H1 (cell line): ENCODE results near the gene BBX. TPM values are rescaled to one million over a fixed set of nuclear protein-coding genes. Genes with fewer than 3 reads are reported as not detected.

ENCODE experiments used
- CTCF ChIA-PET: fragments of 300-600 bp; sonication (Branson Sonifier 250); formaldehyde crosslinking; loops from one replicate; lab custom pipeline; 2021; ENCODE audit not compliant: partially characterized antibody; lab: Charles Lee
- POLR2A ChIA-PET: fragments of 300-600 bp; sonication (Branson Sonifier 250); formaldehyde crosslinking; loops from one replicate; lab custom pipeline; 2021; ENCODE audit warnings: inconsistent platforms; ENCODE audit not compliant: partially characterized antibody; lab: Charles Lee
- DNase-seq, 2 experiments: peaks; one replicate each; pipeline versions ENCODE4 v3.0.0 to v3.0.0-alpha.2; 2010 to 2022; ENCODE audit warnings: low spot score in 2 of 2, low read depth in 1 of 2, mixed read lengths in 1 of 2
- FAIRE-seq: peaks from 2 replicates; lab custom pipeline; 2011; peaks lifted over from hg19 to GRCh38; lab: Jason Lieb, UNC
- H2AFZ ChIP-seq: 2 replicates; pipeline ENCODE4 v1.8.1; 2012; ENCODE audit warnings: low read length, inconsistent platforms
- H2AK5ac ChIP-seq: 2 replicates; pipeline ENCODE4 v1.6.1; 2013; ENCODE audit warnings: low read depth, low read length
- H2BK120ac ChIP-seq: replicated peaks from 2 replicates; pipeline ENCODE3; 2013; ENCODE audit warnings: low read depth, low read length, inconsistent platforms
- H2BK12ac ChIP-seq: 2 replicates; pipeline ENCODE4 v1.6.1; 2013; ENCODE audit warnings: low read depth, low read length
- H2BK15ac ChIP-seq: 2 replicates; pipeline ENCODE4 v1.6.1; 2013; ENCODE audit warnings: low read length
- H2BK20ac ChIP-seq: 2 replicates; pipeline ENCODE4 v1.6.1; 2013; ENCODE audit warnings: low read length
- H2BK5ac ChIP-seq: 2 replicates; pipeline ENCODE4 v1.6.1; 2013; ENCODE audit warnings: low read depth, low read length
- H3K14ac ChIP-seq: 2 replicates; pipeline ENCODE4 v1.6.1; 2013; ENCODE audit warnings: inconsistent platforms; ENCODE audit not compliant: insufficient read length
- H3K18ac ChIP-seq: 2 replicates; pipeline ENCODE4 v1.6.1; 2013; ENCODE audit warnings: low read length; ENCODE audit errors: extremely low read depth
- H3K23ac ChIP-seq: 2 replicates; pipeline ENCODE4 v1.6.1; 2013; ENCODE audit warnings: inconsistent platforms; ENCODE audit not compliant: insufficient read length
- H3K23me2 ChIP-seq: 2 replicates; pipeline ENCODE4 v1.6.1; 2013; ENCODE audit warnings: low read depth, low read length
- H3K27ac ChIP-seq: 2 replicates; pipeline ENCODE4 v1.6.1; 2011; ENCODE audit warnings: low read depth, low read length, inconsistent platforms
- H3K27me3 ChIP-seq, 4 experiments: replicated peaks in 1 of 4; 1 replicate in 1 of 4; 2 replicates in 3 of 4; pipeline versions ENCODE4 v1.6.1 to v1.8.1; 2011 to 2013; ENCODE audit warnings: low read length in 3 of 4, mild to moderate bottlenecking in 3 of 4, inconsistent platforms in 2 of 4, mixed read lengths in 2 of 4, moderate library complexity in 1 of 4; ENCODE audit not compliant: control insufficient read depth in 3 of 4, insufficient read depth in 3 of 4; ENCODE audit errors: extremely low read depth in 1 of 4
- H3K36me3 ChIP-seq, 4 experiments: 2 replicates each; pipeline versions ENCODE4 v1.6.1 to v1.8.1; 2011 to 2013; ENCODE audit warnings: mild to moderate bottlenecking in 4 of 4, low read length in 3 of 4, moderate library complexity in 2 of 4, control low read depth in 1 of 4, inconsistent platforms in 1 of 4; ENCODE audit not compliant: insufficient read depth in 4 of 4, control insufficient read depth in 2 of 4
- H3K4ac ChIP-seq: replicated peaks from 2 replicates; pipeline ENCODE3; 2013; ENCODE audit warnings: low read length, low read depth, mixed read lengths, inconsistent platforms; ENCODE audit not compliant: insufficient read length
- H3K4me1 ChIP-seq, 4 experiments: replicated peaks in 1 of 4; 1 replicate in 1 of 4; 2 replicates in 3 of 4; pipeline versions ENCODE4 v1.6.1 to v1.8.1; 2011 to 2013; ENCODE audit warnings: low read length in 3 of 4, inconsistent platforms in 2 of 4, mixed read lengths in 1 of 4; ENCODE audit not compliant: insufficient read depth in 4 of 4, control insufficient read depth in 3 of 4
- H3K4me2 ChIP-seq, 2 experiments: 2 replicates each; pipeline versions ENCODE4 v1.6.1 to v1.8.1; 2011 to 2013; ENCODE audit warnings: low read depth in 2 of 2, low read length in 2 of 2, control low read depth in 1 of 2, inconsistent platforms in 1 of 2, mild to moderate bottlenecking in 1 of 2; ENCODE audit not compliant: insufficient read depth in 1 of 2
- H3K4me3 ChIP-seq, 4 experiments: fragments of 200-600, 300-600 bp in 1 of 4; sonication (generic), shearing (Covaris generic), sonication (Bioruptor Twin) in 1 of 4; 2 replicates each; pipeline versions ENCODE4 v1.5.1 to v1.8.1; 2011 to 2016; ENCODE audit warnings: low read length in 4 of 4, low read depth in 3 of 4, control low read depth in 2 of 4, inconsistent platforms in 2 of 4, mild to moderate bottlenecking in 2 of 4, mixed read lengths in 1 of 4, moderate library complexity in 1 of 4; ENCODE audit not compliant: insufficient read depth in 2 of 4; ENCODE audit errors: extremely low read depth in 1 of 4
- H3K56ac ChIP-seq: replicated peaks from 2 replicates; pipeline ENCODE3; 2013; ENCODE audit warnings: low read depth, mild to moderate bottlenecking, mixed read lengths, low read length, inconsistent platforms; ENCODE audit not compliant: insufficient read length
- H3K79me1 ChIP-seq: 2 replicates; pipeline ENCODE4 v1.6.1; 2013; ENCODE audit warnings: low read depth, low read length, control low read depth
- H3K79me2 ChIP-seq, 2 experiments: 2 replicates each; pipeline versions ENCODE4 v1.6.1 to v1.8.1; 2012 to 2013; ENCODE audit warnings: low read length in 2 of 2, mild to moderate bottlenecking in 2 of 2, inconsistent platforms in 1 of 2; ENCODE audit not compliant: insufficient read depth in 2 of 2, control insufficient read depth in 1 of 2
- H3K9ac ChIP-seq, 4 experiments: replicated peaks in 1 of 4; 1 replicate in 1 of 4; 2 replicates in 3 of 4; pipeline versions ENCODE4 v1.6.1 to v1.8.1; 2011 to 2013; ENCODE audit warnings: low read depth in 3 of 4, low read length in 3 of 4, control low read depth in 2 of 4, mild to moderate bottlenecking in 2 of 4, moderate library complexity in 2 of 4, inconsistent platforms in 1 of 4; ENCODE audit errors: extremely low read depth in 1 of 4
- H3K9me3 ChIP-seq, 2 experiments: 2 replicates each; pipeline versions ENCODE4 v1.6.1 to v1.8.1; 2012 to 2013; ENCODE audit warnings: mild to moderate bottlenecking in 2 of 2, moderate library complexity in 2 of 2, control low read depth in 1 of 2, inconsistent platforms in 1 of 2, low read depth in 1 of 2, low read length in 1 of 2, mixed read lengths in 1 of 2; ENCODE audit not compliant: insufficient read depth in 2 of 2
- H4K20me1 ChIP-seq, 2 experiments: replicated peaks in 1 of 2; 2 replicates each; pipeline versions ENCODE3 to v1.8.1; 2011 to 2013; ENCODE audit warnings: inconsistent platforms in 2 of 2, low read length in 2 of 2, mild to moderate bottlenecking in 1 of 2; ENCODE audit not compliant: insufficient read depth in 2 of 2, control insufficient read depth in 1 of 2
- H4K5ac ChIP-seq: 2 replicates; pipeline ENCODE4 v1.6.1; 2013; ENCODE audit warnings: low read length, low read depth, mixed read lengths, inconsistent platforms; ENCODE audit not compliant: insufficient read length
- H4K8ac ChIP-seq: 2 replicates; pipeline ENCODE4 v1.8.0; 2013; ENCODE audit warnings: mild to moderate bottlenecking, moderate library complexity, low read length, inconsistent platforms; ENCODE audit not compliant: insufficient read depth; ENCODE audit errors: extremely low read depth
- H4K91ac ChIP-seq: replicated peaks from 2 replicates; pipeline ENCODE3; 2013; ENCODE audit warnings: low read length, mixed read lengths, inconsistent platforms; ENCODE audit not compliant: insufficient read length
- CHD1 ChIP-seq: IDR thresholded peaks from 2 replicates; pipeline ENCODE4 v1.6.1; 2012; ENCODE audit warnings: low read depth, low read length, improper control_type of control experiment
- CHD2 ChIP-seq: IDR thresholded peaks from 2 replicates; pipeline ENCODE4 v1.6.1; 2012; ENCODE audit warnings: low read length, improper control_type of control experiment
- EGR1 ChIP-seq: IDR thresholded peaks from 2 replicates; pipeline ENCODE4 v1.6.1; 2011; ENCODE audit warnings: low read depth, low read length, borderline replicate concordance
- EZH2 ChIP-seq: fragments of 200-600 bp; sonication (generic); IDR thresholded peaks from 2 replicates; pipeline ENCODE4 v1.7.1; 2012; ENCODE audit warnings: low read depth, mild to moderate bottlenecking, moderate library complexity, low read length, inconsistent platforms; ENCODE audit not compliant: severe bottlenecking
- GABPA ChIP-seq: IDR thresholded peaks from 2 replicates; pipeline ENCODE4 v1.6.1; 2011; ENCODE audit warnings: mild to moderate bottlenecking, low read length, moderate library complexity, borderline replicate concordance; ENCODE audit not compliant: insufficient read depth
- GTF2F1 ChIP-seq: IDR thresholded peaks from 2 replicates; pipeline ENCODE4 v1.6.1; 2012; ENCODE audit warnings: low read depth, low read length, improper control_type of control experiment, borderline replicate concordance
- JUN ChIP-seq: IDR thresholded peaks from 2 replicates; pipeline ENCODE4 v1.6.1; 2011; ENCODE audit warnings: low read depth, mild to moderate bottlenecking, improper control_type of control experiment, low read length
- KDM5A ChIP-seq: fragments of 200-600 bp; IDR thresholded peaks from 2 replicates; pipeline ENCODE4 v1.7.1; 2012; ENCODE audit warnings: mild to moderate bottlenecking, low read length, inconsistent platforms, mixed read lengths
- RAD21 ChIP-seq, 2 experiments: IDR thresholded peaks in 1 of 2; conservative IDR thresholded peaks in 1 of 2; 2 replicates each; pipeline ENCODE4 v1.6.1; 2011; ENCODE audit warnings: low read depth in 2 of 2, low read length in 2 of 2, improper control_type of control experiment in 1 of 2, inconsistent platforms in 1 of 2, mild to moderate bottlenecking in 1 of 2, moderate library complexity in 1 of 2
- RNF2 ChIP-seq: fragments of 200-900, 300-1000 bp; sonication (generic); IDR thresholded peaks from 2 replicates; pipeline ENCODE4 v1.7.1; 2016; ENCODE audit warnings: borderline replicate concordance, low read depth, mild to moderate bottlenecking, antibody characterized with exemption, low read length; ENCODE audit not compliant: poor library complexity, severe bottlenecking; ENCODE audit errors: missing control alignments
- YY1 ChIP-seq: IDR thresholded peaks from 2 replicates; pipeline ENCODE4 v1.6.1; 2011; ENCODE audit warnings: low read depth, mild to moderate bottlenecking, low read length
- WGBS, 2 experiments: shearing (Covaris generic) in 1 of 2; methylation state at CpG; one replicate each; pipeline versions ENCODE4 v1.1.6 to v1.1.7; 2013 to 2015; ENCODE audit warnings: low lambda C conversion rate in 2 of 2, mixed read lengths in 2 of 2, inconsistent platforms in 1 of 2, low coverage in 1 of 2, missing lambda C conversion rate in 1 of 2; ENCODE audit not compliant: insufficient replicate concordance in 2 of 2, insufficient coverage in 1 of 2, insufficient read length in 1 of 2; ENCODE audit errors: extremely low coverage in 1 of 2, missing lambda C conversion rate in 1 of 2; 5-methylcytosine and 5-hydroxymethylcytosine counted together
- polyA plus RNA-seq, 7 experiments: library from polyadenylated mRNA; depleted of rRNA in 3 of 7; stranded (reverse) in 5 of 7; unstranded in 2 of 7; fragments of >200 nt in 5 of 7; fragments of 200-250 nt in 2 of 7; gene quantifications; 1 replicate in 5 of 7; 2 replicates in 1 of 7; 4 replicates in 1 of 7; pipeline versions ENCODE4 v1.2.1 to v1.2.3, GENCODE V29; 2011 to 2013; ENCODE audit warnings: missing spikeins in 2 of 7, mixed read lengths in 2 of 7
- total RNA-seq: library from RNA; stranded (reverse); fragmentation: NEBNext Ultra II Directional; extraction: Animal tissue kit (Norgen Biotek cat#: 25700); gene quantifications from 2 replicates; pipeline ENCODE4 v1.2.1, GENCODE V29; 2021
- TF ChIP-seq, protein P1 (sequence below): IDR thresholded peaks from 2 replicates; pipeline ENCODE4 v1.6.1; 2011; ENCODE audit warnings: low read depth, mild to moderate bottlenecking, low read length; ENCODE audit not compliant: insufficient read depth

Gene BBX
- total and polyA plus RNA-seq, 2 of the 8 experiments (the other 6 are each of a cell fraction or from before 2014, with no cell fraction given), result 11.0 to 42.5 TPM

DNA sequence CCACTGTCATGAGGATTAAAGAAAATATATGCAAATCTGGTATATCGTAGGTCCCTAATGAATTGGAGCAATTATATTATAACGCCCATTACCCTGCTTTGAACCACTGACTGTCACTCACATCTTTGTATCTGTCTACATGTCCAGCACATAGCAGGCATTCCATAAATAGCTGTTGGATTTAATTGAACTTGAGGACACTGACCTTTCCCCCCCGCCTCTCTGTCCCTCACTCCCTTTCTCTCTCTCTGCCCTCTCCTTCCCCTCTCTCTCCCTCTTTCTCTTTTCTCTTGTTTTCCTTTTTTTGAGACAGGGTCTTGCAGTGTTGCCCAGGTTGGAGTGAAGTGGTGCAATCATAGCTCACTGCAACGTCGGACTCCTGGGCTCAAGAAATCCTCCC lies 335.1 kb downstream of the BBX start:
- Histone ChIP-seq H3K14ac (no peak overlapping the region), H3K4me3 (no peak overlapping the region), H3K9me3 (no peaks in the 10 kb centered on the region), H3K27ac (no peak overlapping the region), H4K91ac (no peak overlapping the region), H2BK5ac (no peak overlapping the region), H4K20me1 (no peaks in the 10 kb centered on the region), H3K4ac (no peak overlapping the region), H2AK5ac (no peak overlapping the region), H3K18ac (no peak overlapping the region), H2BK15ac (no peak overlapping the region), H2BK20ac (no peak overlapping the region), H3K23me2 (no peaks in the 10 kb centered on the region), H3K4me1 (no peaks in the 10 kb centered on the region), H4K5ac (no peak overlapping the region), H3K36me3 (no peaks in the 10 kb centered on the region), H2BK120ac (no peak overlapping the region), H3K9ac (no peak overlapping the region), H3K79me1 (no peaks in the 10 kb centered on the region), H3K27me3 (no peaks in the 10 kb centered on the region), H2AFZ (no peak overlapping the region), H4K8ac (no peak overlapping the region), H2BK12ac (no peak overlapping the region), H3K23ac (no peak overlapping the region), H3K4me2 (no peak overlapping the region), H3K56ac (no peak overlapping the region), H3K79me2 (no peaks in the 10 kb centered on the region)
- FAIRE-seq, result no peak
- DNase-seq, result no peak
- 94% methylated on average over 5 of the region's 5 CpGs; no CpG with 5 or more reads in 1 of the 2 experiments for WGBS, 2 experiments
- ChIA-PET CTCF (interaction anchor here (0.7 to 2.7 kb wide), 6 partner anchors 9 to 504 kb away, joined by 3 to 15 read pairs (median 5); no protein-coding TSS in a partner anchor), POLR2A (no interaction called here)
- TF ChIP-seq CHD2 (no peak), KDM5A (no peak), GABPA (no peak), RAD21 (IDR thresholded peaks at IDR 0.05 in 1 of 2, conservative IDR thresholded peaks at IDR 0.05 in 1 of 2; ENCODE audit: low read depth in 2 of 2, low read length in 2 of 2) (no peak), EGR1 (no peak), JUN (no peak), EZH2 (no peak), CHD1 (no peak), YY1 (no peak), GTF2F1 (no peak), RNF2 (no peak)
- TF ChIP-seq, protein P1, sequence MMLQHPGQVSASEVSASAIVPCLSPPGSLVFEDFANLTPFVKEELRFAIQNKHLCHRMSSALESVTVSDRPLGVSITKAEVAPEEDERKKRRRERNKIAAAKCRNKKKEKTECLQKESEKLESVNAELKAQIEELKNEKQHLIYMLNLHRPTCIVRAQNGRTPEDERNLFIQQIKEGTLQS, result no peak
